HL-60 (cell line): Measurements from ENCODE around the gene TOR1AIP2.

Experiments used
- DNase-seq, 2 experiments: peaks; one replicate each; pipeline ENCODE4 v3.0.0-alpha.2; 2010 to 2020; ENCODE audit warnings: low read depth in 1 of 2, low spot score in 1 of 2
- H3K27ac ChIP-seq: fragments of 250-450 bp; sonication (Bioruptor Pico); replicated peaks from 2 replicates; pipeline ENCODE4 v1.5.1; 2020; ENCODE audit warnings: mild to moderate bottlenecking, moderate library complexity
- H3K27me3 ChIP-seq: fragments of 250-450 bp; sonication (Bioruptor Pico); 2 replicates; pipeline ENCODE4 v1.5.1; 2021; ENCODE audit warnings: mild to moderate bottlenecking, moderate library complexity; ENCODE audit not compliant: insufficient read depth, poor library complexity, severe bottlenecking
- H3K4me3 ChIP-seq: replicated peaks from 2 replicates; pipeline ENCODE4 v1.5.1; 2011; ENCODE audit warnings: mild to moderate bottlenecking, control low read depth, low read length; ENCODE audit not compliant: insufficient read depth
- GABPA ChIP-seq: IDR thresholded peaks from 2 replicates; pipeline ENCODE4 v1.6.1; 2012; ENCODE audit warnings: low read depth
- POLR2AphosphoS5 ChIP-seq: IDR thresholded peaks from 2 replicates; pipeline ENCODE4 v1.6.1; 2012; ENCODE audit warnings: low read depth
- SPI1 ChIP-seq: IDR thresholded peaks from 2 replicates; pipeline ENCODE4 v1.6.1; 2012; ENCODE audit warnings: low read depth, mild to moderate bottlenecking, borderline replicate concordance
- TF ChIP-seq, protein P1 (sequence below): IDR thresholded peaks from 2 replicates; pipeline ENCODE4 v1.6.1; 2012; ENCODE audit warnings: low read depth; ENCODE audit not compliant: insufficient replicate concordance
- TF ChIP-seq, protein P2 (sequence below): IDR thresholded peaks from one replicate; pipeline ENCODE4 v1.5.1; 2011; ENCODE audit warnings: low read length, control low read depth, inconsistent platforms; ENCODE audit not compliant: insufficient read depth

The TOR1AIP2 gene

DNA sequence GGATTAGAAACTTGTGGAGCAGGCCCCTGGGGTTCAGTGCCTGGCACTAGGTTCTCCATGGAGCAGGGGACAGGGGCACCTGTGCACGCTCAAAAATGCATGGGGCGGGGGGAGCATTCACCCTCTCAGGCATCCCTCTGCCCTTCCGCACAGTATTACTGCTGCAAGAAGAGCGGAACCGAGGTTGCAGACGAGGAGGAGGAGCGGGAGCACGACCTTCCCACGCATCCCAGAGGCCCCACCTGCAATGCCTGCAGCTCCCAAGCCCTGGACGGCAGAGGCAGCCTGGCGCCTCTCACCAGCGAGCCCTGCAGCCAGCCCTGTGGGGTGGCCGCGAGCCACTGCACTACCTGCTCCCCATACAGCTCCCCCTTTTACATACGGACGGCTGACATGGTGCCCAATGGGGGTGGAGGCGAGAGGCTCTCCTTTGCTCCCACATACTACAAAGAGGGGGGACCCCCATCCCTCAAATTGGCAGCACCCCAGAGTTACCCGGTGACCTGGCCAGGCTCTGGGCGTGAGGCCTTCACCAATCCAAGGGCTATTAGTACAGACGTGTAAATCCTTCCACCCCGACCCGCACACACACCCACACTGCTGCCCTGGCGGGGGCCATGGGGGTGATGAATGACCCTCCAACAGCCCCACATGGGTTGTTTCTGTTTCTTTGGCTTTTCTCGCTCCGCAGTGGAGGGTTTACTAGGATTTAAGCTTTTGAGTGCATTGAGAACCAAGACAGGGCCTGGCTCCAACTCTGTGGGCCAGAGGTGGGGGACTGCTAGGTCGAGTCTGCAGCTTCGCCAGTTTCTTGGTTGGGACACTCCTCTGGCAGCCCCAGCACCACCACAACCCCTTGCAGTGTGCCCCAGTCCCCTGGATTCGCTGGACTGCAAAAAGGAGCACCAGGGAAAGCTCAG, 63.7 kb downstream of the TOR1AIP2 start:
- no peak overlapping the region for H3K4me3 ChIP-seq
- DNase-seq, result no peak
- H3K27me3 ChIP-seq, result no peaks in the 10 kb centered on the region
- TF ChIP-seq, protein P1, sequence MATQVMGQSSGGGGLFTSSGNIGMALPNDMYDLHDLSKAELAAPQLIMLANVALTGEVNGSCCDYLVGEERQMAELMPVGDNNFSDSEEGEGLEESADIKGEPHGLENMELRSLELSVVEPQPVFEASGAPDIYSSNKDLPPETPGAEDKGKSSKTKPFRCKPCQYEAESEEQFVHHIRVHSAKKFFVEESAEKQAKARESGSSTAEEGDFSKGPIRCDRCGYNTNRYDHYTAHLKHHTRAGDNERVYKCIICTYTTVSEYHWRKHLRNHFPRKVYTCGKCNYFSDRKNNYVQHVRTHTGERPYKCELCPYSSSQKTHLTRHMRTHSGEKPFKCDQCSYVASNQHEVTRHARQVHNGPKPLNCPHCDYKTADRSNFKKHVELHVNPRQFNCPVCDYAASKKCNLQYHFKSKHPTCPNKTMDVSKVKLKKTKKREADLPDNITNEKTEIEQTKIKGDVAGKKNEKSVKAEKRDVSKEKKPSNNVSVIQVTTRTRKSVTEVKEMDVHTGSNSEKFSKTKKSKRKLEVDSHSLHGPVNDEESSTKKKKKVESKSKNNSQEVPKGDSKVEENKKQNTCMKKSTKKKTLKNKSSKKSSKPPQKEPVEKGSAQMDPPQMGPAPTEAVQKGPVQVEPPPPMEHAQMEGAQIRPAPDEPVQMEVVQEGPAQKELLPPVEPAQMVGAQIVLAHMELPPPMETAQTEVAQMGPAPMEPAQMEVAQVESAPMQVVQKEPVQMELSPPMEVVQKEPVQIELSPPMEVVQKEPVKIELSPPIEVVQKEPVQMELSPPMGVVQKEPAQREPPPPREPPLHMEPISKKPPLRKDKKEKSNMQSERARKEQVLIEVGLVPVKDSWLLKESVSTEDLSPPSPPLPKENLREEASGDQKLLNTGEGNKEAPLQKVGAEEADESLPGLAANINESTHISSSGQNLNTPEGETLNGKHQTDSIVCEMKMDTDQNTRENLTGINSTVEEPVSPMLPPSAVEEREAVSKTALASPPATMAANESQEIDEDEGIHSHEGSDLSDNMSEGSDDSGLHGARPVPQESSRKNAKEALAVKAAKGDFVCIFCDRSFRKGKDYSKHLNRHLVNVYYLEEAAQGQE, result no peak
- TF ChIP-seq, protein P2, sequence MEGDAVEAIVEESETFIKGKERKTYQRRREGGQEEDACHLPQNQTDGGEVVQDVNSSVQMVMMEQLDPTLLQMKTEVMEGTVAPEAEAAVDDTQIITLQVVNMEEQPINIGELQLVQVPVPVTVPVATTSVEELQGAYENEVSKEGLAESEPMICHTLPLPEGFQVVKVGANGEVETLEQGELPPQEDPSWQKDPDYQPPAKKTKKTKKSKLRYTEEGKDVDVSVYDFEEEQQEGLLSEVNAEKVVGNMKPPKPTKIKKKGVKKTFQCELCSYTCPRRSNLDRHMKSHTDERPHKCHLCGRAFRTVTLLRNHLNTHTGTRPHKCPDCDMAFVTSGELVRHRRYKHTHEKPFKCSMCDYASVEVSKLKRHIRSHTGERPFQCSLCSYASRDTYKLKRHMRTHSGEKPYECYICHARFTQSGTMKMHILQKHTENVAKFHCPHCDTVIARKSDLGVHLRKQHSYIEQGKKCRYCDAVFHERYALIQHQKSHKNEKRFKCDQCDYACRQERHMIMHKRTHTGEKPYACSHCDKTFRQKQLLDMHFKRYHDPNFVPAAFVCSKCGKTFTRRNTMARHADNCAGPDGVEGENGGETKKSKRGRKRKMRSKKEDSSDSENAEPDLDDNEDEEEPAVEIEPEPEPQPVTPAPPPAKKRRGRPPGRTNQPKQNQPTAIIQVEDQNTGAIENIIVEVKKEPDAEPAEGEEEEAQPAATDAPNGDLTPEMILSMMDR, result no peak
- TF ChIP-seq GABPA (no peak), POLR2AphosphoS5 (no peak), SPI1 (no peak)
- no peak overlapping the region for H3K27ac ChIP-seq

DNA sequence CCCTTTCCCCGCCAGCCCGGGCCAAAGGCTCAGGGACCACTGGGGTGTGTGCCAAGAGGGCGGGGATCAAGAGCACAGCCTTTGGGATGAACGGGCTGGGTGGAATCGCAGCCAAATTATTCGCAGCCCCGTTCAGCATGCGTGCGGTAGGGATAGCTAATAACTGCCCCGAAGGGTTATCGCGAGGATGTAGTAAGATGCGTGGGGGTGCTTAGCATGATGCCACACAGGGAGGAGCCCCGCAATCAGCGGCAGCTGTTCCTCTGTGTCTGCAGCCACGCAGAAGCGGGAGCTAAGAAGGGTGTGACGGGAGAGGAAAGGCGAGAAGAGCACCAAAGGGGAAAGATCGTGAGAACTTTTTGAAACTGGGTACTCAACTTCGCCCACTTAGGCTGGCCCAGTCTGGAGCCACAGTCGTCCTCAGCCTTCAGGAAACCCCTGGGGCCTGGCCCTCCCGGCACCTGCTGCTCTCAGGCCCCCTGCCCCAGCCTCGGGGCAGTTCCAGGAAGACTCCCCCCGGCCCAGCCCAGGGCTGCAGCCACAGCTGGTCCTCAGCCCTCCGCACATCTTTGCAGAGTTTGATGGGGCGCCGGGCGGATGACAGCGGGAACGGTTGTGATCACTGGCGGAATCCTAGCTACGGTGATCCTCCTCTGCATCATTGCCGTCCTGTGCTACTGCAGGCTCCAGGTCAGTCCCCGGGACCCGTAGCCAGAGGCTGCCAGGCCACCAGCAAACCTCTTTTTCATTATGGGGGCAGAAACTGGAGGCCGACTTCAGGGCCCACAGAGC, 64.9 kb downstream of the TOR1AIP2 start:
- TF ChIP-seq, protein P2, result no peak
- TF ChIP-seq, protein P1, result no peak
- TF ChIP-seq POLR2AphosphoS5, result no peak
- no peak for TF ChIP-seq GABPA
- no peak for TF ChIP-seq SPI1
- no peak overlapping the region for H3K4me3 ChIP-seq
- H3K27me3 ChIP-seq, result no peaks in the 10 kb centered on the region
- no peak overlapping the region for H3K27ac ChIP-seq
- no peak for DNase-seq

GRCh38 chr1:179810367-179810715, 67.3 kb downstream of the TOR1AIP2 start:
- Histone ChIP-seq H3K27ac (no peak overlapping the region), H3K27me3 (no peaks in the 10 kb centered on the region), H3K4me3 (no peak overlapping the region)
- TF ChIP-seq, protein P1, result no peak
- no peak for TF ChIP-seq SPI1
- no peak for TF ChIP-seq GABPA
- TF ChIP-seq, protein P2, result no peak
- TF ChIP-seq POLR2AphosphoS5, result no peak
- no peak for DNase-seq
